GM21526 (cell line): ENCODE measurements around the gene ZSWIM5.
"Not testable (repeated sequence)": the region's sequence is repeated elsewhere in the genome, so short reads cannot be mapped to it uniquely, and the experiment has no call there.

Source experiments
- ATAC-seq: cut with Tn5 transposase; IDR thresholded peaks from one replicate; pipeline ENCODE4 v1.9.1; 2021; ENCODE audit warnings: moderate library complexity; ENCODE audit not compliant: unreplicated experiment, low FRiP score

Gene ZSWIM5

GRCh38 chr1:45008516-45008915 lies 197.9 kb downstream of the ZSWIM5 start:
- no peak for ATAC-seq

GRCh38 chr1:45008076-45008475 lies 198.3 kb downstream of the ZSWIM5 start:
- no peak for ATAC-seq

GRCh38 chr1:45007311-45007710 lies 199.1 kb downstream of the ZSWIM5 start:
- ATAC-seq: no peak

DNA sequence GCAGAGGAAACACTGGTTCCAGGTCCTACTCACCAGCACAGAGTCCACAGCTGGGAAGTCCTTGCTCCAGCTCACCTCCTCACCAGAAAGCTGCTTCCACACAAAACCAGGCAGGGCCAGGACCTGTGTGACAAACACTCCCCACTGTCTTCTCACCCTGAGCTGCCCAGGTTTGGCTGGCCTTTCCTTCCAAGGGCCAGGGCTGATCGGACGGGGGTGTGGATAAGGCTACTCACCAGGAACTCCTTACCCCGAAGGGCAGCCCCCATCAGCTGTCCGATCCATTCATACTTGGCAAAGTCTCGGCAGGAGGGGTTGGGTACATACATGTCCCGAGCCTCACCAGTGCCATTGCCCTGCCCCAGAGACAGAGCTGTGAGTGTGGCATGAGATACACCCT lies 200.6 kb downstream of the ZSWIM5 start:
- ATAC-seq: no peak

GRCh38 chr1:45004281-45004920 lies 202.0 kb downstream of the ZSWIM5 start:
- no peak for ATAC-seq

- no peak for ATAC-seq
Observed at GRCh38 chr1:45003741-45004140, 202.7 kb downstream of the ZSWIM5 start.

DNA sequence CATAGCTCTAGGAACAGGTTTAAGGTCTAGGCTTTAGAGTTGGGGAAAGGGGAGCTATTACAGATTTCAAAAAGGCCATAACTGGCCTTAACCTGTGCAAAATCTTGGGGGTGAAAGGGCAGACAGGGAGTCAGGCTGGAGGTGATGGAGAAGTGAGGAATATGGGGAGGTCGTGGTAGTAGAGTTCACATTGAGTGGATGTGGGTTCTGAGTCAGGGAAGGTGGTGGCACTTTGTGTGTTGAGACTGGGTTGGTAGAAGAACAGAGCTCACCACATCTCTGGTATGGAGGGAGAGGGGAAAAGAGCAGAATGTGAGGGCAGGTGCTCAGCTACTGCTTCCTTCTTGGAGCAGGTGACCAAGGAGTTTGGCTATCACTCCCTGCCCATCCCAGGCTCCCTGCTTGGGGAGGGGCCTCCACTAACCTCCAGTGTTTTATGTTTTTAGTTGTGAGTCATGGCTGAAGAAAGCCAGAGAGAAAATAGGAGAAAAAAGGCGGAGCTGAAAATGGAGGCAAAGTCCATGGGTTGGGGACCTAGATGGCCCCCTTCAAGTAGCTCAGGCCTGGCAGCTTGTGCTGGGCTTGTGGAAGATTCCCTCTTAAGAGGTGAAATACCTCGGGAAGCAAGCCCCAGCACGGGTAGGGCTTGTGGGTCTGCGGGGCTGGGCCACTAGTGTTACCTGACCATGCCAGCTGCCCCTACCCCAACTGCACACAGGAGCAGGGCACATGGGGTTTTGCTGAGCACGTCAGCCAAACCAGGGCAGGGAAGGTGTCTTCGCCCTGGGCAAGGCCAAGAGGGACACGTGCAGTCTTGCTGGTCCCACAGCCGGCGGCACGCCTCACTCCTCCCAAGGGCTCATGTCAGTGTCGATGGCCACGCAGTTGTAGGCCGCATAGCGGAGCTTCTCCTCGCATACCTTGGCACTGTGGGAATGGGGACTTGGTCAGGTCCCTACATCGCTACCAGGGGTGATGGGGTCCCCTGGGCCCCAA lies 203.5 kb downstream of the ZSWIM5 start:
- ATAC-seq: no peak

GRCh38 chr1:45001576-45001975 lies 204.8 kb downstream of the ZSWIM5 start:
- ATAC-seq: not testable (repeated sequence)

GRCh38 chr1:45001011-45001481 lies 205.4 kb downstream of the ZSWIM5 start:
- ATAC-seq: no peak

- no peak for ATAC-seq
Observed at GRCh38 chr1:44999232-44999631, 207.2 kb downstream of the ZSWIM5 start.

GRCh38 chr1:44995467-44996238 lies 210.8 kb downstream of the ZSWIM5 start:
- ATAC-seq: no peak

DNA sequence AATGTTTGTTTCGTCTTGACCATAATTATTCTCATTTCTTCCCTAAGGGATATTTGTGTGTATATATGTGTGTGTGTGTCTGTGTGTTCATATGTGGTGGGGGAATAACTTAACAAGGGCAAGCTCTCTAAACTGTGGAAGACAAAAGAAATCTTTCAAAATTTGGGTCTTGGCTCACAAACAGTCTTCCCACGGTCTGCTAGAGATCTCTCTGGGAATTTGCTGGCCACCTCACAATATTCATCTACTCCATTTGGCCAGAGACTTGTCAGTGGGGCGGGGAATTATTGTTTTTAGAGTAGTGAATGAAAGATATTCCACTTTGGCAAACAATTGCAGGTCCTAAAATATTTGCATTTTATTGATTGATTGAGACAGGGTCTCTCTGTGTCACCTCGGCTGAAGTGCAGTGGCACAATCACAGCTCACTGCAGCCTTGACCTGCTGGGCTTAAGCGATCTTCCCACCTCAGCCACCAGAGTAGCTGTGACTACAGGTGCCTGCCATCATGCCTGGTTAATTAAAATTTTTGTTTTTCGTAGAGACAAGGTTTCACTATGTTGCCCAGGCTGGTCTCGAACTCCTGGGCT lies 212.0 kb downstream of the ZSWIM5 start:
- no peak for ATAC-seq

DNA sequence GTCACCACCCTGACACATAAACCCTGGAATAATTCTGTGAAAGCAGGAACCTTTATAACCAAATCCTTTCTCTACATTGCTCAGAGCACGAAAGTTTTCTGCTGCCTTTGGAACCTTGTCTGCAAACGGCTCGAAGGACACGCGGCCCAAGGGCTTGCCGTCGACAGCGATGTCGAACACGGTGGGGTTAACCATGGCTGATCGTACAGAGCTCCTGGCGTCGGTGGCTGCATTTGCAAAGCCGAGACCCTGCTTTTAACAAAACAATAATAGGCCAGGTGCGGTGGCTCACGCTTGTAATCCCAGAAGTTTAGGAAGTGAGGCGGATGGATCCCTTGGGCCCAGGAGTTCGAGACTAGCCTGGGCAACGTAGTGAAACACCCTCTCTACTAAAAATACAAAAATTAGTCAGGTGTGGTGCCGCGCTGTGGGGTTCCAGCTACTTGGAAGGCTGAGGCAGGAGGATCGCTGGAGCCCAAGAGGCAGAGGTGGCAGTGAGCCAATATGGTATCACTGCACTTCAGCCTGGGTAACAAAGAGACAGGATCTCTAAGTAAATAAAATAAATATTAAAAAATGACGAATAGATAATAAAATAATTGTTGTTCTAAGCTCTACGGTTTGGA lies 217.8 kb downstream of the ZSWIM5 start:
- no peak for ATAC-seq

- ATAC-seq: no peak
Observed at GRCh38 chr1:44985747-44986359, 220.6 kb downstream of the ZSWIM5 start.

DNA sequence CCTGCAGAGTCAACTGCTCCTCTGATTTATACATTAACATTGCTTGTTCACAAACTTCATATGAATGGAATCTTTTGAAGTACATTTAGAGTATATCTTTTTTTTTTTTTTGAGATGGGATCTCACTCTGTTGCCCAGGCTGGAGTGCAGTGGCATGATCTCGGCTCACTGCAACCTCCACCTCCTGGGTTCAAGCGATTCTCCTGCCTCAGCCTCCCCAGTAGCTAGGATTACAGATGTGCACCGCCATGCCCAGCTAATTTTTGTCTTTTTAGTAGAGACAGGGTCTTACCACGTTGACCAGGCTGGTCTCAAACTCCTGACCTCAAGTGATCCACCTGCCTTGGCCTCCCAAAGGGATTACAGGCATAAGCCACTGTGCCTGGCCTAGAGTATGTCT lies 229.0 kb downstream of the ZSWIM5 start:
- not testable (repeated sequence) for ATAC-seq

GRCh38 chr1:44976252-44976651 lies 230.2 kb downstream of the ZSWIM5 start:
- ATAC-seq: no peak

GRCh38 chr1:44973645-44974044 lies 232.8 kb downstream of the ZSWIM5 start:
- no peak for ATAC-seq

DNA sequence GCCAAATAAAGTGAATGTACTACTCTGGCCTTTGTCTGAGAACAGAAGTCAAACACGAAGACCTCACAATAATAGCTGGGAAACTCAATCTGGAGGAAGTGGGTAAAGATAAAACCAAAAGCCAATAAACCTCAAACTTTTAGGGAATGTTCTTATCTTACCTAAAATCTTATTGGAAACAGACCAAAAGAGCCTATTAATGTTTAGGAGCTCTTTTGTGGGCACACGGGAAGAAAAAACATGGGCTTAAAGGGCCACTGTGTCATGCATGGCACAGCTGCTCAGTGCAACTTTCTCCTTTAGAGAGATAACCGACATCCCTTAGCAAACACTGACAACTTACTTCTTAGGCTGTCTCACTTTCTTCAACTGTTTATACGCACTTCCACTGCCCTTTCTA lies 236.1 kb downstream of the ZSWIM5 start:
- no peak for ATAC-seq
